OCI-LY7 (cell line): ENCODE measurements around the gene ADAMTS17. TPM values are rescaled to one million over a fixed set of nuclear protein-coding genes. Genes with fewer than 3 reads are reported as not detected.

Experiments used
- BruUV-seq: library from RNA; stranded (reverse); fragments of 400-500 nt; replicated peaks from 2 replicates; lab custom pipeline; 2021; lab: Mats Ljungman, UMichigan
- CTCF ChIA-PET: fragments of 300-600 bp; sonication (Branson Sonifier 250); formaldehyde crosslinking; loops from one replicate; lab custom pipeline; 2022; ENCODE audit warnings: antibody characterized with exemption; ENCODE audit not compliant: unreplicated experiment; lab: Charles Lee
- POLR2A ChIA-PET: fragments of 300-600 bp; sonication (Branson Sonifier 250); formaldehyde crosslinking; loops from one replicate; lab custom pipeline; 2022; ENCODE audit warnings: antibody characterized with exemption; lab: Charles Lee
- DNase-seq: peaks from one replicate; pipeline ENCODE4 v3.0.0-alpha.2; 2015; ENCODE audit warnings: low spot score
- H2AFZ ChIP-seq: fragments of 200-600 bp; sonication (generic), shearing (Covaris generic); 2 replicates; pipeline ENCODE4 v1.6.1; 2014; ENCODE audit warnings: mild to moderate bottlenecking, antibody characterized with exemption, low read length, moderate library complexity
- H3K27ac ChIP-seq: fragments of 200-600 bp; sonication (generic); 2 replicates; pipeline ENCODE4 v1.5.1; 2014; ENCODE audit warnings: mixed run types, low read depth, mild to moderate bottlenecking, moderate library complexity, low read length, inconsistent platforms; ENCODE audit not compliant: poor library complexity, severe bottlenecking
- H3K36me3 ChIP-seq: fragments of 200-600 bp; sonication (generic); 2 replicates; pipeline ENCODE4 v1.6.1; 2014; ENCODE audit warnings: mild to moderate bottlenecking, antibody characterized with exemption, low read length, moderate library complexity, mixed read lengths; ENCODE audit not compliant: insufficient read depth
- H3K4me1 ChIP-seq: fragments of 200-600 bp; sonication (generic); 2 replicates; pipeline ENCODE4 v1.5.1; 2014; ENCODE audit warnings: mild to moderate bottlenecking, low read length; ENCODE audit not compliant: insufficient read depth, poor library complexity, severe bottlenecking
- H3K4me2 ChIP-seq: fragments of 200-600 bp; sonication (generic); 2 replicates; pipeline ENCODE4 v1.6.1; 2014; ENCODE audit warnings: mild to moderate bottlenecking, low read length
- H3K4me3 ChIP-seq: fragments of 200-600 bp; sonication (generic); 2 replicates; pipeline ENCODE4 v1.5.1; 2014; ENCODE audit warnings: mild to moderate bottlenecking, low read depth, low read length; ENCODE audit not compliant: poor library complexity, severe bottlenecking
- H3K79me2 ChIP-seq: fragments of 200-600 bp; sonication (generic); 2 replicates; pipeline ENCODE4 v1.6.1; 2016; ENCODE audit warnings: low read depth, mild to moderate bottlenecking, low read length, moderate library complexity, mixed read lengths; ENCODE audit not compliant: insufficient read depth
- H3K9me2 ChIP-seq: fragments of 200-600 bp; sonication (generic); 2 replicates; pipeline ENCODE4 v1.6.1; 2016; ENCODE audit warnings: mild to moderate bottlenecking, low read length, mixed read lengths; ENCODE audit not compliant: insufficient read depth
- H3K9me3 ChIP-seq: fragments of 200-600 bp; sonication (generic); 2 replicates; pipeline ENCODE4 v1.6.1; 2014; ENCODE audit warnings: mild to moderate bottlenecking, mixed run types, low read length, mixed read lengths
- H4K20me1 ChIP-seq: fragments of 200-600 bp; sonication (generic); 2 replicates; pipeline ENCODE4 v1.6.1; 2014; ENCODE audit warnings: mild to moderate bottlenecking, antibody characterized with exemption, low read length, moderate library complexity, mixed read lengths; ENCODE audit not compliant: insufficient read depth
- EZH2phosphoT487 ChIP-seq: fragments of 200-600 bp; sonication (generic); IDR thresholded peaks from 2 replicates; pipeline ENCODE4 v1.6.1; 2018; ENCODE audit warnings: low read depth, borderline replicate concordance, mild to moderate bottlenecking, mixed run types, antibody characterized with exemption, low read length, moderate library complexity, mixed read lengths
- intact Hi-C: fragments of 100-400 bp; cut with micrococcal nuclease; formaldehyde crosslinking; loops from one replicate; pipeline ENCODE4 v1.10.0; 2022; ENCODE audit not compliant: unreplicated experiment
- total RNA-seq, 2 experiments: library from RNA; depleted of rRNA in 1 of 2; stranded (reverse); fragments of >200 nt in 1 of 2; shearing (Covaris generic) in 1 of 2; gene quantifications; 2 replicates each; pipeline ENCODE4 v1.2.3, GENCODE V29; 2014 to 2022
- TF ChIP-seq, protein P1 (sequence below): fragments of 200-600 bp; sonication (generic); conservative IDR thresholded peaks from 2 replicates; pipeline ENCODE4 v1.5.1; 2014; ENCODE audit warnings: mild to moderate bottlenecking, antibody characterized with exemption, low read length, moderate library complexity, mixed read lengths

Gene ADAMTS17
- total RNA-seq, 2 experiments from 2014 or later = not detected

DNA sequence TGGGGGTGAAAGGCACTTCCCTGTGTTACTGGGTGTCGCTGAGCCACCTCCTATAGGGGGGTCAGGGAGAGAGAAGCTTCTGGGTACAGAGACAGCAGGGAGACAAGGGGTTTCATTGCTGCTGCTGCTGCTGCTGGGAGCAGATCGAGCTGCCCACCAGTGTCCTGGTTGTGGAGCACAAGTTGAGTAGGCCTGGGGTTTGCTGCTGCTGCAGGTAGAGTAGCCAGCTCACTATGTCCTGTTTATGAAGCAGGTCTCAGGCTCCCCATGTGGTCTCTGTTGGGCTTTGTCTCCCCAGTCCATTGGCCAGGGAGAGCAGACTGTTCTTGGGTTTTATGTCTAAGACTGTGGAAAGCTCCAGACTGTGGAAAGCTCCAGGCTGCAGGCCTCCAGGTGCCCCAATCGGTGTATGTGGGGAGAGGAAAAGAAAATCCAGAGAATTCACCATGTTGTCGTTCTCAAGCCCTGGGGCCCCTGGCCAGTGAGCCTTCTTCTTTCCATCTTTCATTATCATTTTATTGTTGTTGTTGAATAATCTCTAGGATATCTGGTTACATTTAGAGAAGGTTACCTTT lies 157.8 kb downstream of the ADAMTS17 start:
- CTCF ChIA-PET = no interaction called here

GRCh38 chr15:100180921-100181320 lies 160.9 kb downstream of the ADAMTS17 start:
- TF ChIP-seq, protein P1, sequence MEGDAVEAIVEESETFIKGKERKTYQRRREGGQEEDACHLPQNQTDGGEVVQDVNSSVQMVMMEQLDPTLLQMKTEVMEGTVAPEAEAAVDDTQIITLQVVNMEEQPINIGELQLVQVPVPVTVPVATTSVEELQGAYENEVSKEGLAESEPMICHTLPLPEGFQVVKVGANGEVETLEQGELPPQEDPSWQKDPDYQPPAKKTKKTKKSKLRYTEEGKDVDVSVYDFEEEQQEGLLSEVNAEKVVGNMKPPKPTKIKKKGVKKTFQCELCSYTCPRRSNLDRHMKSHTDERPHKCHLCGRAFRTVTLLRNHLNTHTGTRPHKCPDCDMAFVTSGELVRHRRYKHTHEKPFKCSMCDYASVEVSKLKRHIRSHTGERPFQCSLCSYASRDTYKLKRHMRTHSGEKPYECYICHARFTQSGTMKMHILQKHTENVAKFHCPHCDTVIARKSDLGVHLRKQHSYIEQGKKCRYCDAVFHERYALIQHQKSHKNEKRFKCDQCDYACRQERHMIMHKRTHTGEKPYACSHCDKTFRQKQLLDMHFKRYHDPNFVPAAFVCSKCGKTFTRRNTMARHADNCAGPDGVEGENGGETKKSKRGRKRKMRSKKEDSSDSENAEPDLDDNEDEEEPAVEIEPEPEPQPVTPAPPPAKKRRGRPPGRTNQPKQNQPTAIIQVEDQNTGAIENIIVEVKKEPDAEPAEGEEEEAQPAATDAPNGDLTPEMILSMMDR = no peak
- TF ChIP-seq EZH2phosphoT487 = no peak
- no TSS peak for BruUV-seq

More for the DNA sequence above, 157.8 kb downstream of the ADAMTS17 start:
- H3K36me3 ChIP-seq = no peaks in the 10 kb centered on the region
- intact Hi-C loops = no loop called here
- H3K4me2 ChIP-seq = no peak overlapping the region
- H3K9me2 ChIP-seq = no peaks in the 10 kb centered on the region
- no peak for DNase-seq
- POLR2A ChIA-PET = no interaction called here
- no peaks in the 10 kb centered on the region for H3K4me1 ChIP-seq
- H4K20me1 ChIP-seq = no peaks in the 10 kb centered on the region
- H3K79me2 ChIP-seq = no peaks in the 10 kb centered on the region
- no peak overlapping the region for H3K4me3 ChIP-seq
- H2AFZ ChIP-seq = no peak overlapping the region
- no peak overlapping the region for H3K27ac ChIP-seq
- no TSS peak for BruUV-seq
- no peak for TF ChIP-seq EZH2phosphoT487
- TF ChIP-seq, protein P1 = no peak
- H3K9me3 ChIP-seq = no peaks in the 10 kb centered on the region

DNA sequence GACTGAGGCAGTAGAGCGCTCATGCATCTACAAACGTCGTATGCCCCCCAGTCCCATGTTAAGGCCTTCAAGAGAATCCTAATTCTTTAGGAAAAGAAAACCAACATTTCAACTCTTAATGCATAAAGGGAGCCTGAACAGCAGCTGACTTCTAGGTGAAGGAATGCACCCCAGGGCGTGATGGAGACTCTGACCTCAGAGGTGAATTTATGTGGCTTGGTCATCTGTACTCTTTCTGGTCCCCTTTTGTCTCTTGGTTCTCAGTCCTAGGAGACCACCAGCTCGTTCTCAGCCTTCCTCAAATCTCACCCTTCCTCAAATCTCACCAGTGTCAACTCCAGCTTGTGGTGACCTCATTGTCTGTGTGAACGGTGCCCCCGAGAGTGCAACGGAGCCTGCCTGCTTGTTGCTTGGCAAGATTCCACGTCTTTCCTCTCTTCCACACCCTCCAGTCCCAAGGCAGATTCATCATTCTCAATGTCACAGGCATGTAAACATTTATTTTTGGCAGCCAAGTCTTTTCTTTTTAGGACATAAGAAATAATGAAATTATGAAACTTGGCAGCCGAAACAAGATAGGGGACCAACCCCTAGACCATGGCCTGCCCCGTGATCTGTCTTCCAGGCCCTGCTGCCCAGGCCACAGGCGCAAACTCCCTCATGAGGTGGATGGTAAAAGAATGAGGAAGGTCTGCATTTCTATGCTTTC lies 166.2 kb downstream of the ADAMTS17 start:
- BruUV-seq = no TSS peak
- no peak for TF ChIP-seq EZH2phosphoT487
- TF ChIP-seq, protein P1 = no peak
- no peak overlapping the region for H3K4me3 ChIP-seq
- no peak overlapping the region for H3K4me2 ChIP-seq
- H2AFZ ChIP-seq = no peak overlapping the region
- H3K4me1 ChIP-seq = no peaks in the 10 kb centered on the region
- intact Hi-C loops = no loop called here
- H4K20me1 ChIP-seq = no peaks in the 10 kb centered on the region
- ChIA-PET CTCF (no interaction called here), POLR2A (no interaction called here)
- no peak overlapping the region for H3K27ac ChIP-seq
- no peaks in the 10 kb centered on the region for H3K9me2 ChIP-seq
- no peak for DNase-seq
- H3K79me2 ChIP-seq = no peaks in the 10 kb centered on the region
- no peaks in the 10 kb centered on the region for H3K36me3 ChIP-seq
- peaks cover 14% of the 10 kb centered on the region for H3K9me3 ChIP-seq

More at GRCh38 chr15:100180921-100181320, 160.9 kb downstream of the ADAMTS17 start:
- H2AFZ ChIP-seq = no peak overlapping the region
- no peaks in the 10 kb centered on the region for H3K9me2 ChIP-seq
- intact Hi-C loops = no loop called here
- H3K4me3 ChIP-seq = no peak overlapping the region
- H3K27ac ChIP-seq = no peak overlapping the region
- POLR2A ChIA-PET = no interaction called here
- H3K36me3 ChIP-seq = no peaks in the 10 kb centered on the region
- no peaks in the 10 kb centered on the region for H3K4me1 ChIP-seq
- no peak overlapping the region for H3K4me2 ChIP-seq
- H3K79me2 ChIP-seq = no peaks in the 10 kb centered on the region
- CTCF ChIA-PET = no interaction called here
- no peaks in the 10 kb centered on the region for H3K9me3 ChIP-seq
- DNase-seq = no peak
- no peaks in the 10 kb centered on the region for H4K20me1 ChIP-seq
